ENCODE data around the gene FOXJ2. TPM values are rescaled to one million over a fixed set of nuclear protein-coding genes. Genes with fewer than 3 reads are reported as not detected.
"Not testable (repeated sequence)": the region's sequence is repeated elsewhere in the genome, so short reads cannot be mapped to it uniquely, and the experiment has no call there.

Gene FOXJ2
- total RNA-seq, 1 donor from 2014 or later = 14.8 TPM

DNA sequence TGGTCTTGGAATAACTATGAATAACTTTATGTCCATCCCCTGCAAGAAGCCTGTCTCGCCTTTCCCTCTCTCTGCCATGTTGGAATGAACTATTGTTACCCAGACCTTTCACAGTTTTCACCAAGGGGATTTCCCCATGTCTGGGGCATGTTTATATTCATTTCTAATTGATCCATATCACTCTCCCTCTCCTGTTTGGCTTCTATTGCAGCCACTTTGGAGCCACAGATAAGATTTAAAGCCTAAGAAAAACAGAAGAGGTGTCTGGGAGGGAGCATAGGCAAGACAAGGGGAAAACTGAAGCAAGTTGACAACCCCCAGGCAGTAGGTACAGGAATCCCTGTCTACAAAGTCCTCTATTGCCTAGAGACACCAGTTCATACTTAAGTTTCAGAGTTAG, 41.0 kb upstream of the FOXJ2 start:
- H3K4me3 ChIP-seq (ENCODE audit: low read depth, low read length) = no peak overlapping the region
- no peaks in the 10 kb centered on the region for H3K27me3 ChIP-seq (ENCODE audit: control insufficient read depth, insufficient read depth, low read length)
- DNase-seq (ENCODE audit: low read depth) = no peak
- TF ChIP-seq, protein P1, sequence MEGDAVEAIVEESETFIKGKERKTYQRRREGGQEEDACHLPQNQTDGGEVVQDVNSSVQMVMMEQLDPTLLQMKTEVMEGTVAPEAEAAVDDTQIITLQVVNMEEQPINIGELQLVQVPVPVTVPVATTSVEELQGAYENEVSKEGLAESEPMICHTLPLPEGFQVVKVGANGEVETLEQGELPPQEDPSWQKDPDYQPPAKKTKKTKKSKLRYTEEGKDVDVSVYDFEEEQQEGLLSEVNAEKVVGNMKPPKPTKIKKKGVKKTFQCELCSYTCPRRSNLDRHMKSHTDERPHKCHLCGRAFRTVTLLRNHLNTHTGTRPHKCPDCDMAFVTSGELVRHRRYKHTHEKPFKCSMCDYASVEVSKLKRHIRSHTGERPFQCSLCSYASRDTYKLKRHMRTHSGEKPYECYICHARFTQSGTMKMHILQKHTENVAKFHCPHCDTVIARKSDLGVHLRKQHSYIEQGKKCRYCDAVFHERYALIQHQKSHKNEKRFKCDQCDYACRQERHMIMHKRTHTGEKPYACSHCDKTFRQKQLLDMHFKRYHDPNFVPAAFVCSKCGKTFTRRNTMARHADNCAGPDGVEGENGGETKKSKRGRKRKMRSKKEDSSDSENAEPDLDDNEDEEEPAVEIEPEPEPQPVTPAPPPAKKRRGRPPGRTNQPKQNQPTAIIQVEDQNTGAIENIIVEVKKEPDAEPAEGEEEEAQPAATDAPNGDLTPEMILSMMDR (IDR thresholded peaks at IDR 0.05; ENCODE audit: insufficient read depth, low read length, poor library complexity, severe bottlenecking) = no peak
- H3K36me3 ChIP-seq (ENCODE audit: control insufficient read depth, insufficient read depth, low read length) = no peaks in the 10 kb centered on the region

- Histone ChIP-seq H3K36me3 (ENCODE audit: control insufficient read depth, insufficient read depth, low read length) (no peaks in the 10 kb centered on the region), H3K27me3 (ENCODE audit: control insufficient read depth, insufficient read depth, low read length) (no peaks in the 10 kb centered on the region), H3K4me3 (ENCODE audit: low read depth, low read length) (no peak overlapping the region)
- TF ChIP-seq, protein P1 (IDR thresholded peaks at IDR 0.05; ENCODE audit: insufficient read depth, low read length, poor library complexity, severe bottlenecking) = no peak
- DNase-seq (ENCODE audit: low read depth) = peak; percentile 48
These were observed 37.7 kb upstream of the FOXJ2 start for GRCh38 chr12:7994731-7995205.

- H3K27me3 ChIP-seq (ENCODE audit: control insufficient read depth, insufficient read depth, low read length) = no peaks in the 10 kb centered on the region
- DNase-seq (ENCODE audit: low read depth) = peak; percentile 39
- TF ChIP-seq, protein P1 (IDR thresholded peaks at IDR 0.05; ENCODE audit: insufficient read depth, low read length, poor library complexity, severe bottlenecking) = peak; percentile 75
- no peaks in the 10 kb centered on the region for H3K36me3 ChIP-seq (ENCODE audit: control insufficient read depth, insufficient read depth, low read length)
- no peak overlapping the region for H3K4me3 ChIP-seq (ENCODE audit: low read depth, low read length)
These were observed 37.1 kb upstream of the FOXJ2 start for GRCh38 chr12:7995266-7995963.

DNA sequence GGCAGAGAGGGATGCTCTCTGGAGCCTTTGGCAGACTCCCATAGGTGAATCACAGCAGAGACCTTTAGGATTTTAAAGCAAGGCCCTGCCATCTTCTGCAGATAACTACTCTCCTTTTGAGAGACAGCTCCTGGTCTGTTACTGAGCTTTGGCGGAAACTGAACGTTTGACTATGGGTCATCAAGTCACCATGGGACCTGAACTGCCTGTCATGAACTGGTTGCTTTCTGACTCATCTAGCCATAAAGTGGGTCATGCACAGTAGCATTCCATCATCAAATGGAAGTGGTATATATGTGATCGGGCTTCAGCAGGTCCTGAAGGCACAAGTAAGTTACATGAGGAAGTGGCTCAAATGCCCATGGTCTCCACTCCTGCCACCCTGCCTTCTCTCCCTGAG, 31.7 kb upstream of the FOXJ2 start:
- H3K36me3 ChIP-seq (ENCODE audit: control insufficient read depth, insufficient read depth, low read length); DNase-seq (ENCODE audit: low read depth); H3K27me3 ChIP-seq (ENCODE audit: control insufficient read depth, insufficient read depth, low read length); H3K4me3 ChIP-seq (ENCODE audit: low read depth, low read length): not testable (repeated sequence)

- not testable (repeated sequence) for H3K4me3 ChIP-seq (ENCODE audit: low read depth, low read length); H3K27me3 ChIP-seq (ENCODE audit: control insufficient read depth, insufficient read depth, low read length); DNase-seq (ENCODE audit: low read depth); H3K36me3 ChIP-seq (ENCODE audit: control insufficient read depth, insufficient read depth, low read length)
These were observed 31.0 kb upstream of the FOXJ2 start for GRCh38 chr12:8001496-8001895.

GRCh38 chr12:8004897-8005296, 27.6 kb upstream of the FOXJ2 start:
- not testable (repeated sequence) for DNase-seq (ENCODE audit: low read depth); H3K36me3 ChIP-seq (ENCODE audit: control insufficient read depth, insufficient read depth, low read length); H3K27me3 ChIP-seq (ENCODE audit: control insufficient read depth, insufficient read depth, low read length); H3K4me3 ChIP-seq (ENCODE audit: low read depth, low read length)

DNA sequence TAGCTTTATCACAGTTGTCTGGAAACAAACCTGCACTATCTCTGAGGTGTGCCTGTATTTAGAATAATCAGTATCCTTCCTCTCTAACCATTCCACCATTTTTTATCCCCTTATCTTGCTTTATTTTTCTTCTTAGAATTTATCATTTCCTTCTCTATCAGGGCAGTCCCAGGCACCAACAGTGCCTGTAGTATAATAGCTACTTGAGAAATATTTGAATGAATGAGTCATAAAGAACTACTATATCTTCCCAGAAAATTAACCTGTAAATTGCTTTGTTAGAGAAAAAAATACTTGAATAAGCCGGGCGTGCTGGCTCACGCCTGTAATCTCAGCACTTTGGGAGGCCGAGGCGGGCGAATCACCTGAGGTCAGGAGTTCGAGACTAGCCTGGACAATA, 21.2 kb upstream of the FOXJ2 start:
- TF ChIP-seq, protein P1 (IDR thresholded peaks at IDR 0.05; ENCODE audit: insufficient read depth, low read length, poor library complexity, severe bottlenecking) = no peak

More for the DNA sequence above, 21.2 kb upstream of the FOXJ2 start:
- no peak overlapping the region for H3K4me3 ChIP-seq (ENCODE audit: low read depth, low read length)
- H3K27me3 ChIP-seq (ENCODE audit: control insufficient read depth, insufficient read depth, low read length) = peaks cover 2% of the 10 kb centered on the region
- DNase-seq (ENCODE audit: low read depth) = no peak
- H3K36me3 ChIP-seq (ENCODE audit: control insufficient read depth, insufficient read depth, low read length) = no peaks in the 10 kb centered on the region
